ENCODE results near the gene CDC42SE1.

GRCh38 chr1:151035167-151035566, 24.3 kb downstream of the CDC42SE1 start:
- no peak for TF ChIP-seq CTCF (IDR thresholded peaks at IDR 0.05; ENCODE audit: low read length)
- no peak for TF ChIP-seq EZH2 (IDR thresholded peaks at IDR 0.05; ENCODE audit: borderline replicate concordance, low read length)
